MM.1S (cell line): ENCODE data around the gene PKP4.

Experiments used
- CTCF ChIP-seq: fragments of 300-600 bp; sonication (generic); IDR thresholded peaks from 2 replicates; pipeline ENCODE4 v1.5.1; 2016; ENCODE audit warnings: antibody characterized with exemption, low read length, mixed read lengths
- EZH2phosphoT487 ChIP-seq: fragments of 300-600 bp; sonication (generic); IDR thresholded peaks from 2 replicates; pipeline ENCODE4 v1.6.1; 2018; ENCODE audit warnings: antibody characterized with exemption, low read length

- TF ChIP-seq CTCF, result no peak
- TF ChIP-seq EZH2phosphoT487, result no peak
Measured at GRCh38 chr2:158599609-158600008, 142.9 kb downstream of the PKP4 start.
